GM12878 (cell line): ENCODE measurements around the gene HJURP. TPM values are rescaled to one million over a fixed set of nuclear protein-coding genes. Genes with fewer than 3 reads are reported as not detected.

Source experiments
- ATAC-seq: fragments of 200-7000 bp; cut with Tn5 transposase; 3 replicates; pipeline ENCODE4 v1.9.1; 2020; ENCODE audit warnings: mild to moderate bottlenecking, moderate library complexity
- BruUV-seq: library from RNA; stranded (reverse); fragments of 400-500 nt; replicated peaks from 2 replicates; lab custom pipeline; 2021; lab: Mats Ljungman, UMichigan
- CTCF ChIA-PET: fragments of 300-600 bp; sonication (Branson Sonifier 250); formaldehyde crosslinking; extraction: SDS; loops from one replicate; lab custom pipeline; 2021; ENCODE audit warnings: inconsistent platforms; lab: Yijun Ruan, JAX
- POLR2A ChIA-PET: fragments of 350-600 bp; formaldehyde crosslinking; extraction: SDS; loops from one replicate; lab custom pipeline; 2021; ENCODE audit warnings: inconsistent platforms; lab: Charles Lee
- RAD21 ChIA-PET: fragments of 300-600 bp; sonication (Branson Sonifier 250); formaldehyde crosslinking; loops from one replicate; lab custom pipeline; 2023; ENCODE audit warnings: antibody characterized with exemption; ENCODE audit not compliant: unreplicated experiment; lab: Charles Lee
- SMC1A ChIA-PET: fragments of 300-600 bp; sonication (Branson Sonifier 250); formaldehyde crosslinking; loops from one replicate; lab custom pipeline; 2023; ENCODE audit not compliant: unreplicated experiment, uncharacterized antibody; lab: Charles Lee
- DNase-seq: peaks from one replicate; pipeline ENCODE4 v3.0.0-alpha.2; 2011; ENCODE audit warnings: low read depth, low spot score
- FAIRE-seq: peaks from 3 replicates; lab custom pipeline; 2011; peaks lifted over from hg19 to GRCh38; lab: Jason Lieb, UNC
- H2AFZ ChIP-seq: 2 replicates; pipeline ENCODE4 v1.6.0; 2011; ENCODE audit warnings: low read depth, low read length, control low read depth; ENCODE audit not compliant: control insufficient read depth
- H3K27ac ChIP-seq: 2 replicates; pipeline ENCODE4 v1.5.1; 2011; ENCODE audit warnings: control low read depth; ENCODE audit not compliant: control insufficient read depth, insufficient read depth
- H3K27me3 ChIP-seq, 2 experiments: replicated peaks in 1 of 2; 2 replicates each; pipeline versions ENCODE4 v1.6.0 to v1.6.1; 2011; ENCODE audit warnings: low read length in 1 of 2; ENCODE audit not compliant: control insufficient read depth in 2 of 2, insufficient read depth in 2 of 2
- H3K36me3 ChIP-seq, 2 experiments: 2 replicates each; pipeline ENCODE4 v1.5.1; 2011; ENCODE audit warnings: low read length in 1 of 2; ENCODE audit not compliant: control insufficient read depth in 2 of 2, insufficient read depth in 2 of 2
- H3K4me1 ChIP-seq: 2 replicates; pipeline ENCODE4 v1.6.1; 2011; ENCODE audit warnings: mild to moderate bottlenecking, low read length, moderate library complexity, mixed read lengths; ENCODE audit not compliant: control insufficient read depth, insufficient read depth
- H3K4me2 ChIP-seq: 2 replicates; pipeline ENCODE4 v1.6.0; 2011; ENCODE audit warnings: control low read depth; ENCODE audit not compliant: control insufficient read depth, insufficient read depth
- H3K4me3 ChIP-seq: fragments of 200-600 bp; sonication (generic); 2 replicates; pipeline ENCODE4 v1.5.1; 2016
- H3K79me2 ChIP-seq: 2 replicates; pipeline ENCODE4 v1.6.0; 2011; ENCODE audit warnings: low read length; ENCODE audit not compliant: control insufficient read depth, insufficient read depth
- H3K9ac ChIP-seq: 2 replicates; pipeline ENCODE4 v1.8.0; 2011; ENCODE audit warnings: low read length, control low read depth, mixed read lengths; ENCODE audit not compliant: control insufficient read depth, insufficient read depth
- H3K9me3 ChIP-seq: replicated peaks from 3 replicates; pipeline ENCODE4 v1.5.1; 2011; ENCODE audit warnings: mild to moderate bottlenecking, low read length; ENCODE audit not compliant: control insufficient read depth, insufficient read depth
- H4K20me1 ChIP-seq: 2 replicates; pipeline ENCODE4 v1.6.0; 2011; ENCODE audit not compliant: control insufficient read depth, insufficient read depth
- CBX3 ChIP-seq: fragments of 200-600 bp; sonication (generic); IDR thresholded peaks from 2 replicates; pipeline ENCODE4 v1.6.1; 2016; ENCODE audit warnings: low read depth, borderline replicate concordance
- HDAC6 ChIP-seq: fragments of 200-600 bp; sonication (generic); IDR thresholded peaks from one replicate; pipeline ENCODE4 v1.8.0; 2017; ENCODE audit warnings: antibody characterized with exemption; ENCODE audit not compliant: unreplicated experiment
- NFIC ChIP-seq: IDR thresholded peaks from 2 replicates; pipeline ENCODE4 v1.6.1; 2012; ENCODE audit warnings: low read depth, mild to moderate bottlenecking, inconsistent platforms, low read length, moderate library complexity
- NFYA ChIP-seq: IDR thresholded peaks from 2 replicates; pipeline ENCODE4 v1.6.1; 2011; ENCODE audit warnings: low read depth, mild to moderate bottlenecking, low read length, improper control_type of control experiment, borderline replicate concordance
- NR2C1 ChIP-seq: fragments of 450-650 bp; IDR thresholded peaks from 2 replicates; pipeline ENCODE4 v1.6.1; 2017; ENCODE audit warnings: antibody characterized with exemption, mild to moderate bottlenecking, moderate library complexity
- POLR2A ChIP-seq: IDR thresholded peaks from 2 replicates; pipeline ENCODE4 v1.6.1; 2011; ENCODE audit warnings: low read depth, mild to moderate bottlenecking, low read length
- TCF3 ChIP-seq: IDR thresholded peaks from 2 replicates; pipeline ENCODE4 v1.6.1; 2012; ENCODE audit warnings: low read depth, mild to moderate bottlenecking, low read length, borderline replicate concordance; ENCODE audit not compliant: insufficient read depth
- TCF7 ChIP-seq: IDR thresholded peaks from 2 replicates; pipeline ENCODE4 v1.6.1; 2014; ENCODE audit warnings: antibody characterized with exemption, borderline replicate concordance
- ZNF207 ChIP-seq: fragments of 450-650 bp; IDR thresholded peaks from 2 replicates; pipeline ENCODE4 v1.6.1; 2014; ENCODE audit warnings: antibody characterized with exemption, mild to moderate bottlenecking, borderline replicate concordance
- WGBS: methylation state at CpG from one replicate; pipeline ENCODE4 v1.1.6; 2016; ENCODE audit warnings: low lambda C conversion rate; ENCODE audit not compliant: insufficient replicate concordance, insufficient coverage; ENCODE audit errors: missing lambda C conversion rate; 5-methylcytosine and 5-hydroxymethylcytosine counted together
- in situ Hi-C: fragments of 300-500 bp; cut with MboI; formaldehyde crosslinking; loops from 9 replicates; pipeline ENCODE4 v1.14.3; 2018; ENCODE audit warnings: mixed read lengths
- intact Hi-C: fragments of 100-400 bp; cut with micrococcal nuclease; formaldehyde crosslinking; loops from one replicate; pipeline ENCODE4 v1.14.2; 2022; ENCODE audit not compliant: unreplicated experiment
- polyA plus RNA-seq, 11 experiments: library from polyadenylated mRNA; depleted of rRNA in 4 of 11; unstranded in 6 of 11; stranded (reverse) in 5 of 11; fragments of >200 nt; fragmentation: Nextera tagmentation in 4 of 11; fragmentation: Illumina TruSeq in 1 of 11; extraction: Ambion mirVana in 4 of 11; extraction: Trizol in 1 of 11; gene quantifications; 1 replicate in 1 of 11; 2 replicates in 10 of 11; pipeline versions ENCODE4 v1.2.1 to v1.2.3, GENCODE V29; 2011 to 2016; ENCODE audit warnings: inconsistent platforms in 2 of 11, missing spikeins in 2 of 11, low read depth in 1 of 11
- total RNA-seq, 4 experiments: library from RNA; depleted of rRNA in 3 of 4; stranded (reverse); fragments of >200 nt in 3 of 4; fragmentation: Illumina TruSeq in 1 of 4; extraction: Trizol in 1 of 4; gene quantifications; 2 replicates each; pipeline versions ENCODE4 v1.2.1 to v1.2.3, GENCODE V29; 2013 to 2021
- TF ChIP-seq, protein P1 (sequence below): fragments of 450-650 bp; IDR thresholded peaks from 2 replicates; pipeline ENCODE4 v1.6.1; 2018; ENCODE audit warnings: borderline replicate concordance, mild to moderate bottlenecking; ENCODE audit not compliant: partially characterized antibody

The HJURP gene
- total and polyA plus RNA-seq, 10 of the 15 experiments (the other 5 are each of a cell fraction or from before 2014, with no cell fraction given), result 12.7 to 68.9 (median 44.4) TPM

DNA sequence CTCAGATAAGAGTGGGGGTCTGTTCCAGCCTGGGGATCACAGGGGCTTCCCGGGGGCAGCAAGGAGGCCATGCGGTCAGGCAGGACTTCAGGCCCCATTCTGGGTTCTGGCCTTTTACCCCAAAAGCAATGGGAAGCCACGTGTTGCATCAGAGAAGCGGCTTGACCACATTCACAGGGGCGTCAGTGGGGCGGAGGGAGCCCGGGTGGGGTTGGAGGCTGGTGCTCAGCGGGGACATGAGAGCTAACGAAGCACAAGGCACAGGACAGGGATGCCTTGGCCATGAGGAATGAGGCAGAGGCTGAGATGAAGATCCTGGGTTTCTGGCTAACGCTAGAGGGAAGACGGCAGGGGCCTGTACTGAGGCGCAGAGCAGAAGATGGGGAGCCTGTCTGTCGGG, 6.1 kb downstream of the HJURP start:
- POLR2A ChIA-PET, result no interaction called here
- intact Hi-C loops, result no loop called here

DNA sequence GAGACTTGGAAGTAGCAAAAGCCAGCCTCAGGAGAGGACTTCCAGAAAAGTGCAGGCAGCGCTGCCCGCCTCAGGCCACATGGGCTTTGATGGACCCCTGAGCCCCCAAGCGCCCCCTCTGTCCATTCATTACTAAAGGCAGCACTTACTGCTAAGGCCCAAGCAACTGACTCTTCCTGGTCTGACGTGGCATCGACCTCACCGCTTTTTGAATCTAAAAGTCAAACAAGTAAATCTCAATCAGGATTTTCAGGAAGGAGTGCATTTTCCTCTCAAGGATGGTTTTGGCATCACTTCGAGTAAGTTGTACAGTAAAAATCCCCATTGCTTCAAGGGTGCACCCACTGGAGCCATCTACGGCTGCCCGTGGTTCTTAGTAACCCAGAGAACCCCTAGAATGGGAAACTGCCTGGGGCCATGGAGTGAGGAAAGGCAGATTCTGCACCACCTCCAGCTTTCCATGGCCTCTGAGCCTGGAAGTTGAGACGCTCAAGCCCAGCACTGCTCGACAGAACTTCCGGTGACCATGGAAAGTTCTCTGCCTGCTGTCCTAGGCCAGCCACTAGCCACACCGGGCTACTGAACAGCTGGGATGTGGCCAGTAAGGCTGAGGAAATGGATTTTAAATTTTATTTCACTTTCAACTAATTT, 7.0 kb downstream of the HJURP start:
- no peak overlapping the region for H3K27ac ChIP-seq
- DNase-seq, result no peak
- ChIA-PET CTCF (no interaction called here), SMC1A (no interaction called here), RAD21 (no interaction called here), POLR2A (no interaction called here)
- in situ Hi-C loops, result no loop called here
- intact Hi-C loops, result no loop called here
- TF ChIP-seq NFYA, result no peak
- TF ChIP-seq TCF3, result no peak
- no peak for TF ChIP-seq NR2C1
- no peak for TF ChIP-seq ZNF207
- TF ChIP-seq, protein P1, sequence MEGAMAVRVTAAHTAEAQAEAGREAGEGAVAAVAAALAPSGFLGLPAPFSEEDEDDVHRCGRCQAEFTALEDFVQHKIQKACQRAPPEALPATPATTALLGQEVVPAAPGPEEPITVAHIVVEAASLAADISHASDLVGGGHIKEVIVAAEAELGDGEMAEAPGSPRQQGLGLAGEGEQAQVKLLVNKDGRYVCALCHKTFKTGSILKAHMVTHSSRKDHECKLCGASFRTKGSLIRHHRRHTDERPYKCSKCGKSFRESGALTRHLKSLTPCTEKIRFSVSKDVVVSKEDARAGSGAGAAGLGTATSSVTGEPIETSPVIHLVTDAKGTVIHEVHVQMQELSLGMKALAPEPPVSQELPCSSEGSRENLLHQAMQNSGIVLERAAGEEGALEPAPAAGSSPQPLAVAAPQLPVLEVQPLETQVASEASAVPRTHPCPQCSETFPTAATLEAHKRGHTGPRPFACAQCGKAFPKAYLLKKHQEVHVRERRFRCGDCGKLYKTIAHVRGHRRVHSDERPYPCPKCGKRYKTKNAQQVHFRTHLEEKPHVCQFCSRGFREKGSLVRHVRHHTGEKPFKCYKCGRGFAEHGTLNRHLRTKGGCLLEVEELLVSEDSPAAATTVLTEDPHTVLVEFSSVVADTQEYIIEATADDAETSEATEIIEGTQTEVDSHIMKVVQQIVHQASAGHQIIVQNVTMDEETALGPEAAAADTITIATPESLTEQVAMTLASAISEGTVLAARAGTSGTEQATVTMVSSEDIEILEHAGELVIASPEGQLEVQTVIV, result no peak
- TF ChIP-seq CBX3, result no peak
- no peak for TF ChIP-seq HDAC6
- TF ChIP-seq TCF7, result no peak
- no peak for ATAC-seq
- H3K36me3 ChIP-seq, result peaks cover 45 to 46% of the 10 kb centered on the region in 2 experiments
- no peaks in the 10 kb centered on the region for H3K27me3 ChIP-seq
- no peak for FAIRE-seq
- H3K4me2 ChIP-seq, result no peak overlapping the region
- peaks cover 24% of the 10 kb centered on the region for H3K79me2 ChIP-seq
- H3K4me1 ChIP-seq, result peaks cover 7% of the 10 kb centered on the region; the same call in 1 of the 2 replicates
- WGBS, result 98% methylated on average over 13 of the region's 13 CpGs
- no peak overlapping the region for H3K4me3 ChIP-seq
- BruUV-seq, result no TSS peak
- 0 out of 2 replicates have a peak, but pooled peaks cover 2% of the 10 kb centered on the region for H4K20me1 ChIP-seq
- no peak overlapping the region for H3K9ac ChIP-seq
- no peak overlapping the region for H2AFZ ChIP-seq
- no peaks in the 10 kb centered on the region for H3K9me3 ChIP-seq

More for the DNA sequence above, 6.1 kb downstream of the HJURP start:
- SMC1A ChIA-PET, result interaction anchor here (0.8 kb wide), 1 partner anchor 13 kb away, joined by 3 read pairs; no protein-coding TSS in a partner anchor
- no peak for DNase-seq
- peaks cover 7% of the 10 kb centered on the region; the same call in 1 of the 2 replicates for H3K4me1 ChIP-seq
- CTCF ChIA-PET, result no interaction called here
- RAD21 ChIA-PET, result no interaction called here
- no TSS peak for BruUV-seq
- no peak overlapping the region for H3K4me2 ChIP-seq
- ATAC-seq, result no peak
- no peak overlapping the region for H2AFZ ChIP-seq
- 92% methylated on average over 12 of the region's 13 CpGs for WGBS
- no peak overlapping the region for H3K9ac ChIP-seq
- H3K79me2 ChIP-seq, result peaks cover 33% of the 10 kb centered on the region
- H3K9me3 ChIP-seq, result no peaks in the 10 kb centered on the region
- H3K27ac ChIP-seq, result no peak overlapping the region
- in situ Hi-C loops, result no loop called here
- 0 out of 2 replicates have a peak, but pooled peaks cover 2% of the 10 kb centered on the region for H4K20me1 ChIP-seq
- FAIRE-seq, result no peak
- TF ChIP-seq POLR2A (peak; percentile 33; the same call in 1 of the 2 replicates), NFIC (no peak), NFYA (no peak)
- peaks cover 39 to 41% of the 10 kb centered on the region in 2 experiments for H3K36me3 ChIP-seq
- no peaks in the 10 kb centered on the region for H3K27me3 ChIP-seq
- no peak overlapping the region for H3K4me3 ChIP-seq
